ENCODE measurements around the gene TUNAR.
"Not testable (repeated sequence)": the region's sequence is repeated elsewhere in the genome, so short reads cannot be mapped to it uniquely, and the experiment has no call there.

Gene TUNAR

GRCh38 chr14:95959317-95959716 is 82.7 kb downstream of the TUNAR start:
- H3K4me3 ChIP-seq = no peak overlapping the region
- no peak overlapping the region for H3K27ac ChIP-seq

- Histone ChIP-seq H3K27ac (no peak overlapping the region), H3K4me3 (no peak overlapping the region)
These were observed 84.8 kb downstream of the TUNAR start for GRCh38 chr14:95961481-95961880.

GRCh38 chr14:95964901-95965300 is 88.3 kb downstream of the TUNAR start:
- Histone ChIP-seq H3K27ac (no peak overlapping the region), H3K4me3 (no peak overlapping the region)

GRCh38 chr14:95968048-95968447 is 91.4 kb downstream of the TUNAR start:
- H3K4me3 ChIP-seq, H3K27ac ChIP-seq: not testable (repeated sequence)

Data from skin epidermis (tissue), 12 donors.